ENCODE measurements around the gene AKR1B15.
"Not testable (repeated sequence)": the region's sequence is repeated elsewhere in the genome, so short reads cannot be mapped to it uniquely, and the experiment has no call there.

The AKR1B15 gene

DNA sequence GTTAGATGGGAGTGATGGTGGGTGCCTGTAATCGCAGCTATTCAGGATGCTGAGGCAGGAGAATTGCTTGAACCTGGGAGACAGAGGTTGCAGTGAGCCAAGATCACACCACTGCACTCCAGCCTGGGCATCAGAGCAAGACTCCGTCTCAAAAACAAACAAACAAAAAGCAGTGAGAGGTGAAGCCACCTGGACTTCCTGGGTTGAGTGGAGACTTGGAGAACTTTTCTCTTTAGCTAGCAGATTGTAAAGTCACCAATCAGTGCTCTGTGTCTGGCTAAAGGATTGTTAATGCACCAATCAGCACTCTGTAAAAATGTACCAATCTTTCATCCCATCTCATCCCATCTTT is 14.5 kb downstream of the AKR1B15 start:
- not testable (repeated sequence) for DNase-seq (ENCODE audit: low read depth)

GRCh38 chr7:134565643-134566136 is 16.8 kb downstream of the AKR1B15 start:
- no peak for DNase-seq (ENCODE audit: low read depth)

DNA sequence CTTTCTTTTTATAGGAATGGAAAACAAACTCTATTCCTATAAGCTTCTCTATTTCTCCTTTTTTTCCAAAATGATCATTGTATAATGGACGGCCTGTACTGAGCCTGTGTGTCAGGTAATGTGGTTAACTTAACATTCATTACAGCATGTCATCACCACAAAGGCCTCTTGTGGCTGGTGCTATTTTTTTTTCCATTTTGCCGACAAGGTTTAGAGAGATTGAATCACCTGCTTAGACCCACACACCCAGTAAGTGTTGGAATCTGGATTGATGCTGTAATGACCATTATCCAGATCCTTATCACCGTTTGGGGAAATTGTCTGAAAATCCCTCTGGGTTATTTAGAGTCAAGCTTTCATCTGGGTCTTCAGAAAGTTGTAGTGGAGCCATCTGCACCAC is 18.5 kb downstream of the AKR1B15 start:
- DNase-seq (ENCODE audit: low read depth): no peak

DNA sequence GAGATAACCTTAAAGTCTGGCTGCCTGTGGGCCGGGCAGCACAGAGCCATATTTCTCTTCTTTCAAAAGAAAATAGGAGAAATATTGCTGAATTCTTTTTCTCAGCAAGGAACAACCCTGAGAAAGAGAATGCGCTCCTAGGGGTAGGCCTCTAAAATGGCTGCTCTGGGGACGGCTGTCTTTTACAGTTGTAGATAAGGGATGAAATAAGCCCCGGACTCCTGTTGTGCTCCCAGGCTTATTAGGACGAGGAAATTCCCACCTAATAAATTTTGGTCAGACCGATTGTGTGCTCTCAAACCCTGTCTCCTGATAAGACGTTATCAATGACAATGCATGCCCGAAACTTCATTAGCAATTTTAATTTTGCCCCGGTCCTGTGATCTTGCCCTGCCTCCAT is 21.1 kb downstream of the AKR1B15 start:
- not testable (repeated sequence) for DNase-seq (ENCODE audit: low read depth)

DNA sequence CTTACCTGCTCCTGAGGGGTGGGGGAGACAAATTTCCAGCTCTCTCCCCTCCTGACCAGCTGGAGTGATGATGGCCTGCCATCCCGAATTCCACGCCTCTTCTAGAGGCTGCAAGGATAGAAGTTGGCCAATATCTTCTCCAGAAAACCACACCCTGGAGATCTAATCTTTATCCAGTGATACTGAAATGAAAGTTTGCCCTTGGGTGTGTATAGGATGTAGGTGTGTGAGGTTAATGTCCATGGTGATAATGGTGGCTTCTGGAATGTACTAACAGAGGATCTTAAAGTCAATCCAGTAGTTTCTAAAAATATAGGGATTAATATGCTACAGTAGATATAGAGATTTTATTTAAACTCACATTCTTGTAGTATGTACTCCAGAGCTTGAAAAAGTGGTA is 22.2 kb downstream of the AKR1B15 start:
- no peak for DNase-seq (ENCODE audit: low read depth)

- DNase-seq (ENCODE audit: low read depth): no peak
Observed at GRCh38 chr7:134571746-134572461, 23.0 kb downstream of the AKR1B15 start.

DNA sequence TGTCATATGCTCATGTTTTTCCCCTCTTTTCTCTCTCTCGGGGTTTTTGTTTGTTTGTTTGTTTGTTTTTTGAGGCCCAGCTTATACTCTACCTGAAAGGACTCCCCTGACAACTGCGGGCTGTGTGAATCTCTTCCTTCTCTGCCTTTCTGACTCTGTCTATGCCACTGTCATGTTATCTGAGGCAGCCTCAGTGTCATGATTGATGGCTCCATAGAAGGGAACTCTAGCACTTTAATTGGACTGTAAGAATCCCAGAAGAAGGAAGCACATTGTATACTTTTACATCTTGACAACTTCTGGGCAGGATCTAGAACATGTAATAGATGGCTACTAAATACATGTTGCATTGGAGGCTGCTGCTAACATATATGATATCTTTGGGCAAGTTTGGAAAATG is 25.4 kb downstream of the AKR1B15 start:
- DNase-seq (ENCODE audit: low read depth): no peak

GRCh38 chr7:134584290-134584689 is 35.4 kb downstream of the AKR1B15 start:
- DNase-seq (ENCODE audit: low read depth): no peak

DNA sequence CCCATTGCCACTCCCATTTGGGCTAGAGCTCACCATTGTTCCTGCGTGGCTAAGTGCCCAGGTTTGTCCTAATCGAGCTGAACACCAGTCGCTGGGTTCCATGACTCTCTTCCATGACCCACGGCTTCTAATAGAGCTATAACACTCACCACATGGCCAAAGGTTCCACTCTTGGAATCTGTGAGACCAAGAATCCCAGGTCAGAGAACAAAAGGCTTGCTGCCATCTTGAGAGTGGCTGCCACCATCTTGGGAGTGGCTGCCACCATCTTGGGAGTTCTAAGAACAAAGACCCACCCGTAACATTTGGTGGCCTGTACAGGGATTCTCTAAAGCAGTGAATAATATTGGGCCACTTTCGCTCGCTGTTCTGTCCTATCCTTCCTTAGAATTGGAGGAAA is 37.0 kb downstream of the AKR1B15 start:
- DNase-seq (ENCODE audit: low read depth): no peak

DNA sequence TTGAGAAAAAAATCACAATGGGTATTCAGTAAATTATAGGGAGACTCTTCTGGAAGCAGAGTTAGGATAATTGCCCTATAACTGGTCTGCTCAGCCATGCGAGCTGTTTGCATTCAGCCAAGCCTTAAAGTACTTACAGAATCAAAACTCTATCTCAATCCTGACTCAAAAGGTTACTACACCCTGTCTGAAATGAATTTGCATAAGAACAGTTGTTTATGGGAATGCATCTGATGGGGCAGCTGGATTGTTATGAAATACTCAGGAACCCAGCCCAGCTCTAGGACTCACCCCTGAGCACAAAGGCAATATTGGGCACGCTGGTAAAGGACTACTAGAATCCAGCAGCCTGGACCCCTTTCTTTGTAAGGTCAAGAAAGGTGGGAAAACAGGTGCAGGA is 38.8 kb downstream of the AKR1B15 start:
- DNase-seq (ENCODE audit: low read depth): no peak

GRCh38 chr7:134589491-134589941 is 40.6 kb downstream of the AKR1B15 start:
- DNase-seq (ENCODE audit: low read depth): no peak

GRCh38 chr7:134593530-134594392 is 44.9 kb downstream of the AKR1B15 start:
- no peak for DNase-seq (ENCODE audit: low read depth)

DNA sequence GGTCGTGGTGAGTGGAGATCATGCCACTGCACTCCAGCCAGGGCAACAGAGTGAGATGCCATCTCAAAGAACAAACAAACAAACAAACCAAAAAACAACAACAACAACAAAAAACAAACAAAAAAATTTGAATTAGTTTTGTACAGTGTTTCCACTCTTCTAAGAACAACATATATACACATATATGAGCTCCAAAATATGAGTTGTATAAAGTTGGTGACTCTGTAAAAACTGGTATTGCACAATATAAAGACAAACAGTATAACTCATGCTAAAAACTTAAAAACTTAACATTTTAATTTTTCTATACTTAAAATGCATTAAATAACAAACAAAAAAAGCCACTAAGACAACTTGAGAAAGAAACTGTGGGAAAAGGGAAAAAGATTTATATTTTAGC is 46.0 kb downstream of the AKR1B15 start:
- no peak for DNase-seq (ENCODE audit: low read depth)

DNA sequence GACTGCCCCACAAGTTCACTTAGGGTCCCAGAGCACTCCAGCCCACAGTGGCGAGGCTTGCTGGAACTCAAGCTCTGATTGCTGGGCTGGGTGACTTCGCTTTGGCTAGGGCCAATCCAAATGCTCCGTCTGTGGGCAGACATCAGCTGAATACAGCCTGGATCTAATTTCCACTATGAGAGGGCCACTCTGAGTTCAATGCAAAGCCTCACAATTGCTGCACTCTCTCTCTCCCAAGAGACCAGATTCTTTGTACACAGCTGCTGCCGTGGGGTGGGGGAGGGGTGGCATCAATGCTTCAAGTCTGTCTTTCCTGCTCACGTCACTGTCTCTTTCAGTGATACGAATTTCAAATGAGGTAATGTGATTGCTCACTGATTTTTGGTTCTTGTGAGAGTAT is 50.5 kb downstream of the AKR1B15 start:
- no peak for DNase-seq (ENCODE audit: low read depth)

DNA sequence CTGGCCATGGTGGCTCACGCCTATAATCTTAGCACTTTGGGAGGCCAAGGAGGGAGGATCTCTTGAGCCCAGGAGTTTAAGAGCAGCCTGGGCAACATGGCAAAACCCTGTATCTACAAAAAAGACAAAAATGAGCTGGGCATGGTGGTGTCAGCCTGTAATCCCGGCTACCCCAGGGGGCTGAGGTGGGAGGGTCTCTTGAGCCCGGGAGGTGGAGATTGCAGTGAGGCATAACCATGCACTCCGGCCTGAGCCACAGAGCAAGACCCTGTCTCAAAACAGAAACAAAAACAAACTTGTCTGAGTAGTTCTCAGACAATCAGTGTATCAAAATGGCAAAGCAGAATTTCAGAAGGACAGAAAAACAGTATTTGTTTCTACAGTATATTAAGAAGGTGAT is 52.5 kb downstream of the AKR1B15 start:
- no peak for DNase-seq (ENCODE audit: low read depth)

GRCh38 chr7:134602881-134603451 is 54.1 kb downstream of the AKR1B15 start:
- DNase-seq (ENCODE audit: low read depth): no peak

- DNase-seq (ENCODE audit: low read depth): peak; percentile 36
Observed at GRCh38 chr7:134605978-134606923, 57.3 kb downstream of the AKR1B15 start.

DNA sequence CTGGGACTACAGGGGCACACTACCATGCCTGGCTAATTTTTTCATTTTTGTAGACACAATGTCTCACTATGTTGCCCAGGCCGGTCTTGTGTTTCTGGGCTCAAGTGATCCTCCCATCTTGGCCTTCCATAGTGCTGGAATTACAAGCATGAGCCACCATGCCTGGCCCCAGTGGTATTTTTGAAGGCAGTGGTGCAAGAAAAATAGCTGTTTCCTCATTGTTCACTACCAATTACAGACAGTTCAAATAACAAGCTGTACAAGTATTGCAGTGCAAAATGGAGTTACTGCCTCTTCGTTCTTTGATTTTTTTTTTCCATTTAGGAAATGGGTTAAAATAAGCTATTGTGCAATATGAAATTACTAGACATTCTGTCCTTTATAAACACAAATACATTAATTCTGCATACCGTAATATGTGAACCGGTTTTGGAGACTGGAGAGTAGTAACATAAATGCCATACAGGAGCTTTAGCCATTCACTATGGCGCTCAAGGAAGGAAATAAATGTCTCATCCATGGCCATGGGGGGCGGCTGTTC is 62.8 kb downstream of the AKR1B15 start:
- DNase-seq (ENCODE audit: low read depth): no peak

DNA sequence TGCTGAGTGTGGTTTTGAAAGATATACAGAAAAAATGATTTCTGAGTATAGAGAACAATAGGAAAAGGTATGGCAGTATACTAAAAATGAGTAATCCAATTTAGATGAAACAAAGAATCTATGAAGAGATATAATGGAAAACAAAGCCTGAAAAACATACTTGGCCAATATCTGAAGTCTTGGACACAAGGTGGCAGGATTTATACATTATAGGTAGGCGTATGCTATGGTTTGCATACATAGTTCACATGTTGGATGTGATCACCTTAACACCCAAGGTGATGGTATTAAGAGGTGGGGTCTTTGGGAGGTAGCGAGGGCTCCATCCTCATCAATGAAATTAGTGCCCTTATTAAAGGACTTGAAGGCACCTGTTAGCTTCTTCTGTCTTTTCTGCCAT is 63.3 kb downstream of the AKR1B15 start:
- DNase-seq (ENCODE audit: low read depth): no peak

- DNase-seq (ENCODE audit: low read depth): no peak
Observed at GRCh38 chr7:134613623-134614347, 64.9 kb downstream of the AKR1B15 start.

- no peak for DNase-seq (ENCODE audit: low read depth)
Observed at GRCh38 chr7:134616611-134617010, 67.7 kb downstream of the AKR1B15 start.

All from stimulated activated CD4-positive, alpha-beta T cell treated with anti-CD3 and anti-CD28 coated beads, Interleukin-2, amount 100 ng/mL, for 4 hours (primary cell).